Natural killer cell (primary cell): ENCODE measurements around the gene DSCAML1. TPM values are rescaled to one million over a fixed set of nuclear protein-coding genes. Genes with fewer than 3 reads are reported as not detected.

Source experiments
- ATAC-seq, 3 donors: fragments of 150-1000 bp in 2 of 3; fragments of 200-7000 bp in 1 of 3; cut with Tn5 transposase; 1 replicate in 1 of 3; 2 replicates in 2 of 3; pipeline ENCODE4 v1.10.0; 2021; ENCODE audit warnings: mild to moderate bottlenecking in 2 of 3, moderate library complexity in 2 of 3
- DNase-seq, 2 donors: peaks; one replicate each; pipeline versions ENCODE4 v3.0.0 to v3.0.0-alpha.2; 2013 to 2021; ENCODE audit warnings: mixed read lengths in 1 of 2
- H3K27ac ChIP-seq: one replicate; pipeline ENCODE4 v1.5.1; 2013; ENCODE audit warnings: mild to moderate bottlenecking, low read length
- H3K27me3 ChIP-seq: one replicate; pipeline ENCODE4 v1.6.1; 2013; ENCODE audit warnings: low read length; ENCODE audit not compliant: control insufficient read depth, insufficient read depth
- H3K36me3 ChIP-seq: one replicate; pipeline ENCODE4 v1.6.1; 2013; ENCODE audit warnings: low read length; ENCODE audit not compliant: control insufficient read depth, insufficient read depth
- H3K4me1 ChIP-seq: one replicate; pipeline ENCODE4 v1.6.1; 2013; ENCODE audit warnings: low read length; ENCODE audit not compliant: control insufficient read depth, insufficient read depth
- H3K4me3 ChIP-seq: one replicate; pipeline ENCODE4 v1.5.1; 2013; ENCODE audit warnings: low read length
- H3K9me3 ChIP-seq: one replicate; pipeline ENCODE4 v1.6.1; 2013; ENCODE audit warnings: low read length; ENCODE audit not compliant: control insufficient read depth, insufficient read depth
- H3K27ac Mint-ChIP-seq, 2 donors: one replicate each; pipeline ENCODE4 v1.8.0; 2022; ENCODE audit warnings: mild to moderate bottlenecking in 2 of 2, mixed read lengths in 2 of 2, moderate library complexity in 1 of 2
- H3K27me3 Mint-ChIP-seq, 2 donors: one replicate each; pipeline ENCODE4 v1.8.0; 2022; ENCODE audit warnings: low read depth in 2 of 2, mixed read lengths in 2 of 2
- H3K36me3 Mint-ChIP-seq: one replicate; pipeline ENCODE4 v1.8.0; 2022; ENCODE audit warnings: mixed read lengths
- H3K4me1 Mint-ChIP-seq, 2 donors: one replicate each; pipeline ENCODE4 v1.8.0; 2022; ENCODE audit warnings: mixed read lengths in 2 of 2
- H3K4me3 Mint-ChIP-seq: one replicate; pipeline ENCODE4 v1.8.0; 2022; ENCODE audit warnings: mild to moderate bottlenecking, moderate library complexity, mixed read lengths
- H3K9me3 Mint-ChIP-seq, 2 donors: one replicate each; pipeline ENCODE4 v1.8.0; 2022; ENCODE audit warnings: mixed read lengths in 2 of 2
- WGBS: methylation state at CpG from one replicate; pipeline ENCODE4 v1.1.7; 2013; ENCODE audit warnings: missing lambda C conversion rate; ENCODE audit not compliant: insufficient coverage; 5-methylcytosine and 5-hydroxymethylcytosine counted together
- intact Hi-C: fragments of 100-400 bp; cut with micrococcal nuclease; formaldehyde crosslinking; loops from one replicate; pipeline ENCODE4 v1.14.2; 2022
- total RNA-seq, 4 donors: library from RNA; stranded (reverse); fragments of 120-200 nt in 1 of 4; gene quantifications; one replicate each; pipeline versions ENCODE4 v1.2.3 to v1.2.4, GENCODE V29; 2013 to 2022
- TF ChIP-seq, protein P1 (sequence below): fragments of 200-600 bp; IDR thresholded peaks from one replicate; pipeline ENCODE4 v1.8.0; 2022; ENCODE audit warnings: antibody characterized with exemption

Gene DSCAML1
- total RNA-seq, 3 donors from 2014 or later (not counting 1 experiment from before 2014, with no cell fraction given), result 0.66 TPM; not detected in 2

DNA sequence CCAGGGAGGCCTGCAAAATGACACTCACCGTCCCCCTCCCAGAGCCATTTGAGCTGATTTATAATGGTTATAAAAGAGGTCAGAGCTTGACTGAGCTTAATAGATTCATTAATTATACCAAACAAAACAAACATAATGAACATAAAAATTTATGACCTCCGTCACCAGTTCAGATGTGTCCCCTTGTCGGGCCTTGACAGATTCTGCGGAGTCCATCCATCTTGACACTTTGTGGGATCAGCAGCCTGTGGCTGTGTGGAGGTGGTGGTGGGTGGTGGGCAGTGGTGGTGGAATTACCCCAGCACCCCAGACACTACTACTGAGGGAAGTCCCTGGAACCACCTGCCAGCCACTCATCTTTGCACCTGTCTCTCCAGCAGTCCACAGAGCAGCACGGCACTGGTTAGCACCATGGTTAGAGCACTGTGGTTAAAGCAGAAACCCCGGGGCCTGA lies 83.5 kb downstream of the DSCAML1 start:
- H3K9me3 ChIP-seq, result no peaks in the 10 kb centered on the region
- H3K36me3 Mint-ChIP-seq, result no peaks in the 10 kb centered on the region
- no peak overlapping the region for H3K4me3 ChIP-seq
- TF ChIP-seq, protein P1, sequence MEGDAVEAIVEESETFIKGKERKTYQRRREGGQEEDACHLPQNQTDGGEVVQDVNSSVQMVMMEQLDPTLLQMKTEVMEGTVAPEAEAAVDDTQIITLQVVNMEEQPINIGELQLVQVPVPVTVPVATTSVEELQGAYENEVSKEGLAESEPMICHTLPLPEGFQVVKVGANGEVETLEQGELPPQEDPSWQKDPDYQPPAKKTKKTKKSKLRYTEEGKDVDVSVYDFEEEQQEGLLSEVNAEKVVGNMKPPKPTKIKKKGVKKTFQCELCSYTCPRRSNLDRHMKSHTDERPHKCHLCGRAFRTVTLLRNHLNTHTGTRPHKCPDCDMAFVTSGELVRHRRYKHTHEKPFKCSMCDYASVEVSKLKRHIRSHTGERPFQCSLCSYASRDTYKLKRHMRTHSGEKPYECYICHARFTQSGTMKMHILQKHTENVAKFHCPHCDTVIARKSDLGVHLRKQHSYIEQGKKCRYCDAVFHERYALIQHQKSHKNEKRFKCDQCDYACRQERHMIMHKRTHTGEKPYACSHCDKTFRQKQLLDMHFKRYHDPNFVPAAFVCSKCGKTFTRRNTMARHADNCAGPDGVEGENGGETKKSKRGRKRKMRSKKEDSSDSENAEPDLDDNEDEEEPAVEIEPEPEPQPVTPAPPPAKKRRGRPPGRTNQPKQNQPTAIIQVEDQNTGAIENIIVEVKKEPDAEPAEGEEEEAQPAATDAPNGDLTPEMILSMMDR, result no peak
- H3K4me1 Mint-ChIP-seq, result no peaks in the 10 kb centered on the region
- H3K4me3 Mint-ChIP-seq, result no peak overlapping the region
- no peaks in the 10 kb centered on the region for H3K36me3 ChIP-seq
- H3K9me3 Mint-ChIP-seq, result no peaks in the 10 kb centered on the region
- no peak overlapping the region for H3K27ac ChIP-seq
- DNase-seq (no peak), ATAC-seq (no peak)
- no peaks in the 10 kb centered on the region for H3K27me3 ChIP-seq
- peaks cover 0 to 7% of the 10 kb centered on the region in 2 donors for H3K27me3 Mint-ChIP-seq
- no peaks in the 10 kb centered on the region for H3K4me1 ChIP-seq
- H3K27ac Mint-ChIP-seq, result no peak overlapping the region
- intact Hi-C loops, result no loop called here
- WGBS, result 64% methylated on average over 3 of the region's 6 CpGs

DNA sequence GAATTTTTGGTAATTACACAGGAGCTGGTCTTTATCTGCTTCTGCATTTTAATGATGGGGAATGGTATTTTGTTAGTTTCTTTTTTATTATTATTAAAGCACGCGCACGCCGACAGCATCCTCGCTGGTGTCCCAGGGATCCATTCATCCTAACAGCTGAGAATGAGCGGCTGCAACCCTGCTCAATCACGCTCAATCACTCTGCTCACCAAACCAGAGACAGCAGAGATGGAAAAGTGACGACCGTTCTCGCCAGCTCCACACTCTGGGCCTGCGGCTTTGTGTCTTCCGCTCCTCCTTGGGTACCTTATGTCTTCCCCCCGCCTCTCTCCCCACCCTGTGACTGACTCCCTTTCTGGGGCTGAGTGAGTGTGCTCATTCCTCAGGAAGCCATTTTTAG lies 84.5 kb downstream of the DSCAML1 start:
- TF ChIP-seq, protein P1, result no peak
- H3K27me3 ChIP-seq, result no peaks in the 10 kb centered on the region
- H3K4me3 Mint-ChIP-seq, result no peak overlapping the region
- H3K4me1 ChIP-seq, result no peaks in the 10 kb centered on the region
- no peaks in the 10 kb centered on the region for H3K4me1 Mint-ChIP-seq
- intact Hi-C loops, result no loop called here
- no peak for ATAC-seq
- no peaks in the 10 kb centered on the region for H3K9me3 ChIP-seq
- WGBS, result 95% methylated on average over 12 of the region's 13 CpGs
- no peaks in the 10 kb centered on the region for H3K9me3 Mint-ChIP-seq
- peaks cover 0 to 7% of the 10 kb centered on the region in 2 donors for H3K27me3 Mint-ChIP-seq
- no peak overlapping the region for H3K27ac Mint-ChIP-seq
- H3K27ac ChIP-seq, result no peak overlapping the region
- H3K36me3 ChIP-seq, result no peaks in the 10 kb centered on the region
- H3K36me3 Mint-ChIP-seq, result no peaks in the 10 kb centered on the region
- no peak overlapping the region for H3K4me3 ChIP-seq
- no peak for DNase-seq

GRCh38 chr11:117711331-117711730 lies 85.7 kb downstream of the DSCAML1 start:
- H3K4me3 Mint-ChIP-seq, result no peak overlapping the region
- no peaks in the 10 kb centered on the region for H3K9me3 ChIP-seq
- no peaks in the 10 kb centered on the region for H3K9me3 Mint-ChIP-seq
- H3K4me1 Mint-ChIP-seq, result no peaks in the 10 kb centered on the region
- ATAC-seq (no peak), DNase-seq (no peak)
- no peaks in the 10 kb centered on the region for H3K27me3 ChIP-seq
- TF ChIP-seq, protein P1, result no peak
- intact Hi-C loops, result no loop called here
- no peaks in the 10 kb centered on the region for H3K4me1 ChIP-seq
- H3K27me3 Mint-ChIP-seq, result peaks cover under 1 to 7% of the 10 kb centered on the region in 2 donors
- WGBS, result 90% methylated on average over 7 of the region's 7 CpGs
- H3K4me3 ChIP-seq, result no peak overlapping the region
- H3K27ac Mint-ChIP-seq, result no peak overlapping the region
- H3K36me3 Mint-ChIP-seq, result no peaks in the 10 kb centered on the region
- H3K27ac ChIP-seq, result no peak overlapping the region
- no peaks in the 10 kb centered on the region for H3K36me3 ChIP-seq

- H3K4me3 ChIP-seq, result no peak overlapping the region
- no peak overlapping the region for H3K27ac Mint-ChIP-seq
- no peaks in the 10 kb centered on the region for H3K27me3 ChIP-seq
- no peak overlapping the region for H3K27ac ChIP-seq
- no peaks in the 10 kb centered on the region for H3K9me3 Mint-ChIP-seq
- H3K4me1 ChIP-seq, result no peaks in the 10 kb centered on the region
- 90% methylated on average over 3 of the region's 4 CpGs for WGBS
- H3K36me3 ChIP-seq, result no peaks in the 10 kb centered on the region
- intact Hi-C loops, result no loop called here
- TF ChIP-seq, protein P1, result no peak
- no peak overlapping the region for H3K4me3 Mint-ChIP-seq
- no peaks in the 10 kb centered on the region for H3K36me3 Mint-ChIP-seq
- H3K4me1 Mint-ChIP-seq, result no peaks in the 10 kb centered on the region
- no peaks in the 10 kb centered on the region for H3K9me3 ChIP-seq
- DNase-seq (no peak), ATAC-seq (no peak)
- peaks cover 7 to 12% of the 10 kb centered on the region in 2 donors for H3K27me3 Mint-ChIP-seq
Observed at GRCh38 chr11:117710211-117710610, 86.8 kb downstream of the DSCAML1 start.
